ENCODE data around the gene LYZ.

LYZ gene

DNA sequence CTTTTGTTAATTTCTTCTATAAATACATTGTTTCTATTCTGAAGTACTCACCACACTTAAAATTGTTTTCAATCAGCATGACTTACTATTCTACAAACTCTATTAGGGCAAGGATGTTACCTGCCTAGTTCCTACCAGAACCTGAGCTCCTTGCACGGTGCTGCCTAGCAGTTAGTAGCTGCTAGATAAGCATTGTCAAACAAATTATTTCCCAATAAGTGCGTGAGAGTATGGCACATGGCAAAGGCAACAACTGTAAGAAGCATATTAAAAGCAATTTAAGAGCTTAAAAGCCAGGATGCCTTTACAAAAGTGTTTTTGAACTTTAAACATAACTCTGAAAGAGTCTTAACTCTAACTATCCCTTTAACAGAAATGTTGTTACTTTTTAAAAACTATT lies 8.2 kb upstream of the LYZ start:
- no peak for DNase-seq

DNA sequence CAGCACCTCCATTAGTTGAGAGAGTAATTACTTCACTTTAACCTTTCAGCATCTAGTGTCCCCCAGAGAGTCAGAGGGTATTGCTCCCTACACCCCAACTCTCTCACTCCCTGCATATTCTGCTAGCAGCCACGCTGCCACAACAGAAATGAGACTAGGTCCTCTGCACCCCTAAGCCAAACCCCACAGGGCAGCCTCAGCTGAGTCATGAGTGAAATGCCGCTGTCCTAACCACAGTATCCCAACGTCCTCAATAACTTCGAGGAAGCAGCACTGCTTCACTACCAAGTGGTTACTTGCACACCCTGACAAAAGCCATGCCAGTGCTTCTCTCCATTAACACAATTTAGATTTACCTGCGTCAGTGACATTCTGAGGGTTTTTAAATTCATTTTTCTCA lies 6.9 kb upstream of the LYZ start:
- peak; percentile 37 for DNase-seq

DNA sequence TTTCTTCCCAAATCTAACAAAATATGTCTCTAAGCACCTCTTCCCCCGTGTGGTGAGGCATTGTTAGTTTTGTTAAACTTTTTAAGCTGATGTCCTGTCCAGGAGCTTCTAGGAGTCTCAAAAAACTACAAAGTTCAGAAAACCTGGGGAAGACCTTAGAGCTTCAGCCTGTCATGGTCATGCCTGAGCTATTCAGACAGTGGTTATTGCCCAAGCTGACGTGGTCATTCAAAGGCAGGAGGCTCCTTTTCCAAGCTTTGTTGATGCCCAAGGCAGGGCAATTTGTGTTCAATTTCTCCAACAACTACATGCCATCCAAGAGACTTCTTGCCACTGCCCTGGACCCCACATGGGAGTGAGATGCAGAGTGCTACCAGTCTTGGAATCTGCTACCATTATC lies 5.8 kb upstream of the LYZ start:
- no peak for DNase-seq

DNA sequence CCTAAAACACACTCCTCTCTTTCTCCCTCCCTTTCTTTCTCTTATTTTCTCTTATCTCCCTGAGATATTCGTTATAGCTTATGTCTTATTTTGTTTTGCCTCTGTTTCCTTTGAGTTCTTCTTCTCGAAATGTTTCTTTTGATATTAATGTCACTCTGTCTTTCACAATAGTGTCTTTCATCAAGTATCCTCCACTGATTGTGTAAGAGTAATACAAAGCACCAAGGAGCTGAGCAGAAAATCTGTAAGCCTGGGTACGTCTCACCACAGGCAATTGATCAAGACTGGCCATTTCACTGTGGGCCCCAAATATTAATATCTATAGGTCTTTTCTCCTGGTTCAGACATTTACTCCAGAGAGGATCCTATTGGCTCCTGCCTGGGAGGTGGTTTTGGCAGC lies 4.8 kb upstream of the LYZ start:
- DNase-seq: no peak

DNA sequence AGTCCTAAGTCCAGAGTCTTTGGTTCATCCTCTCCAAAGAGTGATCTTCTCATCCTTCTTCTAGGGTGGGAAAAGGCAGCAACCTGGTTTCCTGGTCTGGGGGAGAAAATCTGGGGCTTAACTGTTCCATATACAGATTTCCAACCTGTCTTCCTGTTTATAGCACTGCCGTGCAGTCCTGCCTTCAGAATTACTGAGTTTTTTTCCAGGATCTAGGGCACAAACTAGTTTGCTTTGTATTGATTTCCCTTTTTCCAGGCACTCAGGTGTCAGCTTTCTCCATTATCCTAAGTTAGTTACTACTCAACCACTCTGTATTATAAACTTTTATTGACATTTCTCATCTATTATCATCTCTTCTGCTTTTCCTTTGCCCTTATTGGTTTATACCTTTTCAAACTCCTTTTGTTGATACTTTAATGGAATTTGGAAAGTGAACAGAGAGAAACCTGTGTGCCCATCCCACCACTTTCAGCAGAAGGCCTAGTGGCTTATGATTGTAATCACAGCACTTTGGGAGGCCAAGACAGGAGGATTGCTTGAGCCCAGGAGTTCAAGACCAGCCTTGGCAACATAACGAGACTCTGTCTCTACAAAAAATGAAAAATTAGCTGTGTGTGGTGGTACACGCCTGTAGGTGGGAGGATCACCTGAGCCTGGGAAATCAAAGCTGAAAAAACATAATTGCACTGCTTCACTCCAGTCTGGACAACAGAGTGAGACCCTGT lies 4.1 kb upstream of the LYZ start:
- no peak for DNase-seq

DNA sequence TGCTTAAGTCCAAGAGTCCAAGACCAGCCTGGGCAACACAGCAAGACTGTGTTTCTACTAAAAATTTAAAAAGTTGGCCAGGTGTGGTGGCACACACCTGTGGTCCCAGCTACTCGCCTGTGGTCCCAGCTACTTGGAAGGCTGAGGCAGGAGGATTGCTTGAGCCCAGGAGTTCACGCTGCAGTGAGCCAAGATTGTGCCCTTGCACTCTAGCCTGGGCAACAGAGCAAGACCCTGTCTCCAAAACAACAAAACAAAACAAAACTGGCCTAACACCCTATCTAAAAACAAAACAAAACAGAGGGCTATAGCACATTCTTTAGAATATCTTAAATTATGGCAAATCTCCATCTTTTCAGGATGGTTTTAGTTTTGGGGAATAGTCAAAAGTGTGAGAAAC lies 3.1 kb upstream of the LYZ start:
- no peak for DNase-seq

DNA sequence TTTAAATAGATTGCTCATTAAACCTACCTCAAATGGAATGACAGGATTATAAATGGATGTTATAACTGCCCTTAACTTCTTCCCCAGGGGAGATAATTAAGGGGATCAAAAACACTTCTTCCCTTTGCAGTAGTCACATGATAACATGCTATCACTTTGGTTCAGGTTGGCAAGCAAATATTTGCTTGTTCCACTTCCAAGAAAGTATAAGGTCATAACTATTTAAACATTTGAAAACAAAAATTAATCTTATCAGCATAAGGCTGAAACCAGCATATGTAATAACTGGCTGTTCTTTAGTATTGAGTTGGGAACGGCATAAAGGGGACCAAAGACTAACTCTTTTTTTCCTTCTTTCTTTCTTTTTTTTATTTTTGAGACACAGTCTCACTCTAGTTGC lies 2.4 kb upstream of the LYZ start:
- no peak for DNase-seq

DNA sequence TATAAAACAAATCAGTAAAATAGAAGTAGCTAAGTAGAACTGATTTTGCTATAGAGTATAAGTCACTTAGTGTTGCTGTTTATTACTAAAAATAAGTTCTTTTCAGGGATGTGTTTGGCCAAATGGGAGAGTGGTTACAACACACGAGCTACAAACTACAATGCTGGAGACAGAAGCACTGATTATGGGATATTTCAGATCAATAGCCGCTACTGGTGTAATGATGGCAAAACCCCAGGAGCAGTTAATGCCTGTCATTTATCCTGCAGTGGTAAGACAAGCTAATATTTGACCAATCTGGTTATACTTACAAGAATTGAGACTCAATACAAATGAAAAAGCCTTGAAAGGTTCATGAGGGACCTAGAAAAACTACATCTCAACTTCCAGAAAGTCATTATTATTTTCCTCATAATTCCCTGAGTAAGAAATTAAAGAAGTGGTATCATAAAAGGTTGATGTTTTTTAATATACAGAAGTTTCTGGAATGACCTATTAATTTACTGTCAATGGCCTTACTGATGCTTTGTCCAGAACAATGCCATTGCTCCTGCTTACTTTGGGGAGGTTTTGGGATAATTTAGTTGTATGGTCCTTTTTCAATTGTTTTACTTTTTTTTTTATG lies 1.9 kb downstream of the LYZ start:
- no peak for DNase-seq

DNA sequence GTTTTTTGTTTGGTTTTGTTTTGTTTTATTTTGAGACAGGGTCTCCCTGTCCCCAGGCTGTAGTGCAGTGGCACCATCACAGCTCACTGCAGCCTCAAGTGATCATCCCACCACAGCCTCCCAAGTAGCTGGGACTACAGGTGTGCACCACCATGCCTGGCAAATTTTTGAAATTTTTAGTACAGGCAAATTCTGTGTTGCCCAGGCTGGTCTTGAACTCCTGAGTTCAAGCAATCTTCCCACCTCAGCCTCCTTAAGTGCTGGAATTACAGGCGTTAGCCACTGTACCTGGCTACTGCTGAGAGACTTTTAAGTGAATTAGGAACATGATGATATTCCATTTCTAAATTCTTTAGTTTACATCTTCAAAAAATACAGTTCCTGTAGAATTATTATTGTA lies 2.6 kb downstream of the LYZ start:
- no peak for DNase-seq

DNA sequence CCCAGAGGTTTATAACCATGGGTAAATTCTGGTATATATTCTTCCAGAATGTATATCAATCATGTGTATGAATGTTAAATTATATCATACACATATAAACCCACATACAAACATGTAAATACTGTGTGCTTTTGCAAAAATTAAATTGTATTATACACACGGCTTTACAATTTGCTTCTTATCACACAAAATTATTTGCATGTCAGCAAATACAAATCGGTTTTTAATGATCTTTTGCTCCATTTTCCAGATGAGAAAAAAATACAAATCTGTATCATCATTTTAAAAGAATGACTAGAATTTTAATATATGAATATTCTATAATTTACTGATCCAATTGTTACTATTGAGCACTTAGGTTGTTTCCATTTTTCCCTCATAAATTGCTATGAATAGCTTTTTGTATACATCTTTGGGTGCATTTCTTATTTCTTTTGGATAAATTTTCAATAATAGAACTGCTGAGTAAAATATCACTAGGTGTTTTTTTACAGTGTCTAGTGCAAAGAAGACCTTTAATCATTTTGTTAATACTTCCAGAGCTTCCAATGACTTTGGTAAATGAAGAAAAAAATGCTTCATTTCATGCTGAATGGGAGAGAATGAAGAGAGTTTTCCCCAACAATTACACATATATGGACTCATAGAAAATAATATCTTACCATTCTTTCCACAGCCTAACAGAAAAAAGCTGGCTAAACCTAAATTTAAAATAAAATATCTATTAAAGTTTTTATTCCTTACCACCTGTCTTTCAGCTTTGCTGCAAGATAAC lies 3.5 kb downstream of the LYZ start:
- DNase-seq: no peak

DNA sequence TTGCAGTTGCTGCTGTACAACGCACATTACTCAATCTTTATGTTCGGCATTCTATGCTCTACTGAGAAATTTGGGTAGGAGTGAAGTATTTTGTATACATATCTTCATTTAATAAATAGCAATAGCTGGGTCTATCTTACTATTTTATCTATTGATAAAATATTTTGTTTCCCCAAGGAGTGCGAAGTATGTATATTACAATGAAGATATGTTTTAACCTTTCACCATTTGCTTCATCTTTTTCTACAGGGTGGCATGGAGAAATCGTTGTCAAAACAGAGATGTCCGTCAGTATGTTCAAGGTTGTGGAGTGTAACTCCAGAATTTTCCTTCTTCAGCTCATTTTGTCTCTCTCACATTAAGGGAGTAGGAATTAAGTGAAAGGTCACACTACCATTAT lies 4.7 kb downstream of the LYZ start:
- DNase-seq: no peak

DNA sequence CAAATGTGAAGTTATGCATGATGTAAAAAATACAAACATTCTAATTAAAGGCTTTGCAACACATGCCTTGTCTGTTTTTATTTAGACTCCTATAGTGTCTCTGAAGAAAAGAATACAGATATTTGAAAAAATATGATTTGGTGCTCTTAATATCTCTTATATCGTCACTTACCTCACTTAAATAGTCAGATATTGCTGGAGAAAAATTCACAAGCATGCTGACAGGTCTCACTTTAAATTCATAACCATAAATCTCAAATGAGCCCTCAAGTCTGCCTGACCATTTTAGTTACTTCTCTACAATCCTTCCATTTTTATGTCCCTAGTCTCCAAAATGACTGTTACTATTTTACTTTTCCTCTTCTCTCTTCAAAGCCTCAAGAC lies 6.0 kb downstream of the LYZ start:
- DNase-seq: no peak

DNA sequence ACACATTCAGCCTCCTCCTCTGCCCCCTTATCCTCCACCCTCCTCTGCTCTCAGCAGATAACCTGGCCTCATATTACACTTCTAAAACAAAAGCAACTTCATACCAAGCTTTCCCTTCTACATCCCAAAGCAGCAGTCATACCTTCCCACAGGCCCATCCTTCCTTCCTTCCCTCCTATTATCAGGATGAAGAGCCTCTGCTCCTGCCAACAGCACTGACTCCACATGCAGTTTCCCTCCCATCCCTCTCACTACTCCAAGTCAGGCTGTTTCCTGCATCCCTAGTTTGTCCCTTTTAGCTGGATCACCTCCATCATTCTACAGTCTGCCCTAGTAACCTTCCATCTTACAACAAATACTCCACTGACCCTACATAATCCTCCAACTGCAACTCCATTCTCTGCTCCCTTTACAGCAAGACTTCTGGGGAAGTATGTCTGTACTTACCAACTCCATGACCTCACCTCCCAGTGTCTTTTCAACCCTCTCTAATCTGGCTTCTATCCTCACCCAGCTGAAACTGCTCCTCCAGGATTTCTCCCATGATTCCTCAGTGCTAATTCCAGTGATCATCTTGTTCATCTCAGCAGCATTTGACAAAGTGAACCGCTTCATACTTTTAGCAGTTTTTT lies 6.5 kb downstream of the LYZ start:
- DNase-seq: no peak

DNA sequence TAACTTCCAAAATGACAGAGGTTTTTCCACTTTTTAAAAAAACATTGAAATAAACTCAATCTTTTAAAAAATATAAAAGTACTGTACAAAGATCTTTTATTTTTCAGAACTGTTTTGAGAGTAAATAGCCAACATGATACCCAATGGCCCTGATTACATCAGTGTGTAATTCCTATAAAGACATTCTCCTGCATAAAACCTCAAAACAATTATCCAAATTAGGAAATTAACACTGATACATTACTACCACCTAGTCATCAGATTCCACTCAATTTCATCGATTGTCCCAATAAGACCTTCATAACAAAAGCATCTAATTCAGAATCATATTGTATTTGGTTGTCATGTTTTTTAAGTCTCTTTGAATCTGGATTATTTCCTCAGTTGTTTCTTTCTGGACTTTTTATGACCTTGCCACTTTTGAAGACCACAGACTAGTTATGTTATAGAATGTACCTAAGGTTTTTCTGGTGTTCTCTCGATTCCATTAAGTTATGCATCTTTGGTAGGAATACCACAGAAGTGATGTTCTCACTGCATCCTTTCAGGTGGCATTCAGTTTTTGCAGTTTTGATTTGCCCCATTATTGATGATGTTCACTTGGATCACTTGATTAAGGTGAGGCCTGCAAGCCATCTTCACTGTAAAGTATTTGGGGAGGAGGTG lies 7.3 kb downstream of the LYZ start:
- DNase-seq: no peak

DNA sequence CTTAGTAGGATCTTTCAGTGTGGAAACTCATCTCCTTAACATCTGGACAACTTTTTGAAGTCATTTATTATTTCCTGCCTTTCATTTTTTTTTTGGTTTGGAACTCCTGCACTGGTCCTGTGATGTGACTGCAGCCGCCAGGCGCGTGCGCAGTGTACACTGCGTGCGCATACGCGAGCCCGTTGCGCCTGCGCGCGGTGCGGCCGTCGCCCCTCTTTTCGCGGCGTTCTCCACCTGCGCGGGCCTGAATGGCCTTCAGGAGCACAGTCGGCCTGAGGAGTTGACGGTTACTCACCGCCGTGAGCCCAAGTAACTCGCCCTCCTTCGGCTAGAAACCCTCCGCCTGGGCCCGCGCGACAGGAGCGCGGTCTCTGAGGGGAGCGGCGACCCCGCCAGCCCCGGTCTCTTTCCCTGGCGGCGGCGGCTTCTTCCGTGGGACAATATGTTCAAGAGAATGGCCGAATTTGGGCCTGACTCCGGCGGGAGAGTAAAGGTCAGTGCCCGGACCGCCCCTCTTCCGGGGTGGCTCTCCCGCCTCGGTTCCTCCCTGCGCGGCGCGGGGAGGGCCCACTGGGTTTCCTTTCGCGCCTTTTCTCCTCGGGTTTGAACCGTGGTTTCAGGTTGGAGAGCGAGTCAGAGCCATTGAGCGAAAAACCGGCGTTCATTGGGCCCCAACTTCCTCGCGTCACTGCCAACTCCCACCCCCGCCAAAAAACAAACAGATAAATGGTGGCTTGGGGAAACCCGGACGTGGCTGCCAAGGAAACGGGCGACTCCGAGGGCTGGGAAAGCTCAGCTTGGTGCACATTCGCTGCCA lies 11.6 kb downstream of the LYZ start, which contains the start of gene YEATS4:
Gene YEATS4, plus strand, starts transcription at position 213 of the 817 bp plus-strand sequence. Its CDS starts 230 bp downstream, at position 443.
- DNase-seq: peak; percentile 88

DNA sequence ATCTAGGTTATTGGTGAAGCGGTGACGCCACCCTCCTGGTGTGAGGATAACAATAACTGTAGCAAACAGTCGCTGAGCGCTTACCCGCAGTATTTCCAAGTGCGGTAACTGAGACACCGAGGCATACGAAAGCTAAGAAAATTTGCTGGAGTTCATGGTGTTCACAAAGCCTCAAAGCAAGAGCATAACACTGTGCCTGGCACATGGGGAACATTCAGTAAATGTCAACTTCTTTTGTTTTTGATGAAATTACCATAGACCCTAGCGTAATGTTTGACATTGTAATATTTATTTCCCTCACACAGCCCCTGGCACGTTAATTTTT lies 12.1 kb downstream of the LYZ start:
- no peak for DNase-seq

DNA sequence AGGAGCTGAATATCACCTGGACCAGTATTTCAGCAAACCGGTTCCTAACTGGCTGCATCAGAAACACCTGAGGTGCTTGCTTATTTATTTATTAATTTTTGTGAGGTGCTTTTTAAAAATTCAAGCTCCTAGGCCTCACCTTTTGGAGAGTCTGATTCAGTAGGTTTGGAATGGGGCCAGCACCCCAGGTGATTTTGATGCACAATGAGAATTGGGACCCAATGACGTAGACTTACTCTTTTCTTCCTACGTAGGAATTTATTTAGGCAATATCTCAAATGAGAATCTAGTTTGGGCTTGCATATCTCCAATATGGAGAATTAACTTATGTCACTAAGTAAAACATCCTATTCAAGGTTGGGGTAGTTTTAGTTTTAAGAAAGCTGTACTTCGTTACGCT lies 18.6 kb downstream of the LYZ start:
- DNase-seq: no peak

DNA sequence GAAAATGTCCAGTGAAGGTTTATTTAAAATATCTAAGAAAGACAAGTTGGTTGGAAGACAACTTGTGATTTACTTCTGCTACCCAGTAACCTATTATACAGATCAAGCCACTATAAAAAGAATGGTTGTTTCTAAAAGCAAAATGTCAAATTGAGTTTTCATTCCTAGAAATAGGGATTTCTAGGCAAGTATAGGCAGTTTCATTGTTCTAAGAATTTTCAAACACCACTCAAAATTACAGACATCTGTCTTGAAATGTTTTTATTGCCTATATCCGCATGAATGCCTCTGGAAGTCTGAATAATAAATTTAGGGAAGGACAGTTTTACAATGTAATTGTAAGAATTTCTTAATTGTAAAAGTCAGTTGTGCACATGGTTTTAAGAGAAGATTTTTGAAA lies 20.0 kb downstream of the LYZ start:
- DNase-seq: no peak

DNA sequence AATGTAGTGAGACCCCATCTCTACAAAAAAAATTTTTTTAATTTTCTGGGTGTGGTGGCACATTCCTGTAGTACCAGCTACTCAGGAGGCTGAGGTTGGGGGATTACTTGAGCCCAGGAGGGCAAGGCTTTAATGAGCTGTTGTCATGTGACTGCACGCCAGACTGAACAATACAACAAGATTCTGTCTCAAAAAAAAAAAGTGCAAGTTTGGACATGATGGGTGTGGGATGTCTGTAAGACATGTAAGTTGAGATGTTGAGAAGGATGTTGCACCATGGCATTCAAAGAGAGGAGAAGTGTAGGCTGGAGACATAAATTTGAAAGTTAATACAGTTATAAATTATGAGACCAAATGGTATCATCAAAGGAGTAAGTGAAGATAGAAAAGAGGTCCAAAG lies 34.9 kb downstream of the LYZ start:
- DNase-seq: no peak

DNA sequence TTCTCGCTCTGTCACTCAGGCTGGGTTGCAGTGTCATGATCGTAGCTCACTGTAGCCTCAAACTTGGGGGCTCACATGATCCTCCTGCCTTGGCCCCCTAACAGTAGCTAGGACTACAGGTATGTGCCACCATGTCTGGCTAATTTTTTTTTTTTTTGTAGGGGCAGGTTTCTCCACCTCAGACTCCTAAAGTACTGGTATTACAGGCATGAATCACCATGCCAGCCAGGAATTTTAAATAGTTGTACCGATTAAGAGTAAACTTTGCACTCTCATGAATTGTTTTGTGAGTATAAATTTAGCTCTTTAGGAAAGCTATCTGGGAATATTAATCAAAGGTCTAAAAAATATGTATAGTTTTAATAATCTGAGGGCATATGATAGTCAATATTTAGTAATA lies 36.9 kb downstream of the LYZ start:
- no peak for DNase-seq

DNA sequence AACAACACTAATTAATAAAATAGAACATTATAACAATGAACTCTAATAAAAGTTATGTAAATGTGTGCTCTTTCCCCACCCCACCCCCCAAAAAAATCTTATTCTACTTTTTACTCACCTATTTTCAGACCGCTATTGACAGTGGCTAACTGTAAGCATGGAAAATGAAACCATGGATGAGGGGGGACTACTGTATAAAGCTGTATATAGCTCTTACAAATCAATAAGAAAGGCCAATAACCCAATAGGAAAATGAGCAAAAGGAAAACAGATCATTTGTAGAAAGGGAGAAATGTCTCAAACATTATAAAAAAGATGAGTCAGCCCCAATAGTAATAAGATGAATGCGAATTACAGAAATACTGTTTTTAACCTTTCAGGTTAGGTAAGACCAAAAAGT lies 38.7 kb downstream of the LYZ start:
- no peak for DNase-seq

DNA sequence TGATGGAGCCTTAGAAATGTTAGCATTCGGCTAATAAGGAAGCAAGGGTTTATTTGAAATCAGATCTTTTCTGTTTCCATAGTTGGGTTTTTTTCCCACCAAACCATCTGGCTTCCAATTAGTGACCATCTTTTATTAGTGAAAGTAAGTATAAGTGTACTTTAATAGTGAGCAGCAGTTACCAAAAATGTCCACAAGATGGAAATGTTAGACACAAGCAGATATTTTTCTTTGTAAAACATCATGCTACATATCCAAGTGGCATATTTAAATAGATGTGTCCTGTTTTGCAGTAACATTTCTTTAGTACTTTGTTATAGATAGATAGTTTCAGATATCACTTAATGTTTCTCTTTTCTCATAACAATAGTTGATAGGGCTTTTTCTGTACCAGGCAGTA lies 40.2 kb downstream of the LYZ start:
- DNase-seq: no peak

DNA sequence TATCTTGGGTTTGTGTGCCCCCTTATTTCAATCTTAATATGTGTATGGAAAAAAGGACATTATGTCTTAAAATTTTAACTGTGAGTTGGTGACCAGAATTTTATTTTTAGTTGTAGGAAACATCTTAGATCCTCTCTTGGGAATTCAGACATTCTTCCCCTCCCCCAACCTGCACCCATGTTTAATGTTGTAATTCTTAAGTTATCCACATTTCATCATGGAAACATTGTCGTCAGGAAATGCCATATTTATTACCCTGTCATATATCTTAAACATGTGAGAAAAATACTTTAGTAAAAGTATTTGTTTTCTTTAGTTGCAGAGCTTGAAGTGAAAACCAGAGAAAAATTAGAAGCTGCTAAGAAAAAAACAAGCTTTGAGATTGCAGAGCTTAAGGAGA lies 41.6 kb downstream of the LYZ start:
- DNase-seq: no peak

Data from GDM1 (cell line).